Right cardiac atrium (tissue), 5 donors: ENCODE results near the gene ZSCAN5A. TPM values are rescaled to one million over a fixed set of nuclear protein-coding genes. Genes with fewer than 3 reads are reported as not detected.

Experiments used
- ATAC-seq, 2 donors: fragments of 200-7000 bp; cut with Tn5 transposase; one replicate each; pipeline versions ENCODE4 v1.8.0 to v1.9.1; 2020; ENCODE audit warnings: moderate library complexity in 2 of 2, mild to moderate bottlenecking in 1 of 2
- DNase-seq, 3 donors: peaks; one replicate each; pipeline ENCODE4 v3.0.0-alpha.2; 2020
- H3K27ac ChIP-seq: one replicate; pipeline ENCODE4 v1.5.1; 2013; ENCODE audit warnings: mild to moderate bottlenecking, low read length, control low read depth, moderate library complexity
- H3K27me3 ChIP-seq: one replicate; pipeline ENCODE4 v1.6.1; 2013; ENCODE audit not compliant: control insufficient read depth, insufficient read depth
- H3K4me1 ChIP-seq: one replicate; pipeline ENCODE4 v1.6.1; 2013; ENCODE audit warnings: low read length; ENCODE audit not compliant: control insufficient read depth, insufficient read depth
- H3K4me3 ChIP-seq: one replicate; pipeline ENCODE4 v1.5.1; 2013; ENCODE audit warnings: low read length, control low read depth
- H3K9me3 ChIP-seq: one replicate; pipeline ENCODE4 v1.6.1; 2013; ENCODE audit warnings: low read length; ENCODE audit not compliant: control insufficient read depth
- WGBS: extraction: QIAGEN DNeasy Blood & Tissue Kit; methylation state at CpG from one replicate; pipeline ENCODE4 v1.1.7; 2013; 5-methylcytosine and 5-hydroxymethylcytosine counted together
- intact Hi-C, 4 donors: fragments of 100-400 bp; cut with DNase I; formaldehyde crosslinking; loops; one replicate each; pipeline versions ENCODE4 v1.11.0 to v1.14.0; 2022 to 2023
- polyA plus RNA-seq: library from polyadenylated mRNA; stranded (reverse); fragments of 200-250 nt; gene quantifications from one replicate; pipeline ENCODE4 v1.2.3, GENCODE V29; 2013
- total RNA-seq, 4 donors: library from RNA; stranded (reverse); fragmentation: NEBNext Ultra II Directional; extraction: Animal tissue kit (Norgen Biotek cat#: 25700); gene quantifications; one replicate each; pipeline ENCODE4 v1.2.1, GENCODE V29; 2021
- donor health status: healthy with polysubstance abuse.
- donor health status: DM: no; HTN: yes; CAD: no.
- donor health status: DM: no; HTN: no; CAD: no.
- donor health status: DM: no; HTN: yes; CAD: no; lungs with severe emphysema.
- donor health status: DM: yes; HTN: yes; CAD: no.

Gene ZSCAN5A
- total and polyA plus RNA-seq, 5 donors: 16.5 to 25.8 (median 19.2) TPM

GRCh38 chr19:56174550-56174949, 140.1 kb downstream of the ZSCAN5A start:
- Histone ChIP-seq H3K4me3 (no peak overlapping the region), H3K27ac (no peak overlapping the region), H3K27me3 (no peaks in the 10 kb centered on the region), H3K9me3 (no peaks in the 10 kb centered on the region), H3K4me1 (no peaks in the 10 kb centered on the region)
- ATAC-seq (no peak), DNase-seq (no peak)
- intact Hi-C loops: loop anchor here in 3 of 4 donors (5.0 kb wide), 2 partner anchors 97 to 107 kb away; no protein-coding TSS in a partner anchor
- 40% methylated on average over 11 of the region's 11 CpGs for WGBS

- Histone ChIP-seq H3K27me3 (no peaks in the 10 kb centered on the region), H3K4me3 (no peak overlapping the region), H3K4me1 (no peaks in the 10 kb centered on the region), H3K9me3 (no peaks in the 10 kb centered on the region), H3K27ac (no peak overlapping the region)
- WGBS: 7% methylated on average over 9 of the region's 9 CpGs
- ATAC-seq: no peak
- intact Hi-C loops: loop anchor here in 3 of 4 donors (5.0 kb wide), 2 partner anchors 97 to 107 kb away; no protein-coding TSS in a partner anchor
- DNase-seq: no peak
Measured at GRCh38 chr19:56174086-56174485, 140.6 kb downstream of the ZSCAN5A start.

Other genes starting within 250 kb of the ZSCAN5A start
- 10 to 100 TPM; 22.0 to 29.2 (median 26.2) TPM for gene ZNF787, start 193.5 kb downstream of the ZSCAN5A start, total RNA-seq
- 25.4 TPM for gene ZNF787, start 193.5 kb downstream of the ZSCAN5A start, polyA plus RNA-seq
- 10 to 100 TPM; 19.3 to 29.3 (median 23.1) TPM for gene ZNF444, start 173.6 kb downstream of the ZSCAN5A start, total RNA-seq
- 20.0 TPM for gene ZNF444, start 173.6 kb downstream of the ZSCAN5A start, polyA plus RNA-seq
- gene GALP, start 138.8 kb downstream of the ZSCAN5A start, total RNA-seq: not detected
- gene GALP, start 138.8 kb downstream of the ZSCAN5A start, polyA plus RNA-seq: not detected
- not detected for gene ZSCAN5B, start 117.1 kb downstream of the ZSCAN5A start, total RNA-seq
- gene ZSCAN5B, start 117.1 kb downstream of the ZSCAN5A start, polyA plus RNA-seq: not detected
- not detected for gene ZSCAN5C, start 112.6 kb downstream of the ZSCAN5A start, total RNA-seq
- not detected for gene ZSCAN5C, start 112.6 kb downstream of the ZSCAN5A start, polyA plus RNA-seq
- gene EDDM13, start 42.1 kb downstream of the ZSCAN5A start, total RNA-seq: not detected
- 0.32 TPM for gene EDDM13, start 42.1 kb downstream of the ZSCAN5A start, polyA plus RNA-seq
- gene ZNF582, start 78.7 kb upstream of the ZSCAN5A start, total RNA-seq: 1 to 10 TPM; 3.6 to 5.8 (median 4.8) TPM
- 6.3 TPM for gene ZNF582, start 78.7 kb upstream of the ZSCAN5A start, polyA plus RNA-seq
- 1 to 10 TPM; 5.6 to 8.6 (median 7.0) TPM for gene ZNF583, start 89.5 kb upstream of the ZSCAN5A start, total RNA-seq
- gene ZNF583, start 89.5 kb upstream of the ZSCAN5A start, polyA plus RNA-seq: 3.1 TPM
- 1 to 10 TPM; 3.3 to 7.2 (median 5.3) TPM for gene ZNF667, start 162.5 kb upstream of the ZSCAN5A start, total RNA-seq
- 3.2 TPM for gene ZNF667, start 162.5 kb upstream of the ZSCAN5A start, polyA plus RNA-seq
- 1 to 10 TPM; 4.5 to 9.3 (median 6.7) TPM for gene ZNF471, start 193.0 kb upstream of the ZSCAN5A start, total RNA-seq
- gene ZNF471, start 193.0 kb upstream of the ZSCAN5A start, polyA plus RNA-seq: 2.8 TPM
- 1 to 10 TPM; 5.2 to 6.7 (median 6.0) TPM for gene ZFP28, start 224.1 kb upstream of the ZSCAN5A start, total RNA-seq
- gene ZFP28, start 224.1 kb upstream of the ZSCAN5A start, polyA plus RNA-seq: 3.8 TPM